Dermis blood vessel endothelial cell (primary cell): Measurements from ENCODE around the gene CENPP. TPM values are rescaled to one million over a fixed set of nuclear protein-coding genes. Genes with fewer than 3 reads are reported as not detected.
A peak's percentile ranks its signal among the peaks of the same experiment; 100 is the strongest.

Source experiments
- DNase-seq: peaks from one replicate; pipeline ENCODE4 v3.0.0; 2010
- total RNA-seq: library from RNA; depleted of rRNA; stranded (reverse); fragments of >200 nt; gene quantifications from 2 replicates; pipeline ENCODE4 v1.2.3, GENCODE V29; 2014

CENPP gene
- 2.9 and 3.3 TPM in 2 replicates for total RNA-seq

GRCh38 chr9:92325269-92325990 is at the start of gene CENPP, which contains the start of gene NOL8:
Gene CENPP, plus strand, starts transcription at chr9:92325953.
Gene NOL8, minus strand, starts transcription at chr9:92325350. Its CDS starts 1,189 bp downstream, at chr9:92324161.
- peak; percentile 92 for DNase-seq

DNA sequence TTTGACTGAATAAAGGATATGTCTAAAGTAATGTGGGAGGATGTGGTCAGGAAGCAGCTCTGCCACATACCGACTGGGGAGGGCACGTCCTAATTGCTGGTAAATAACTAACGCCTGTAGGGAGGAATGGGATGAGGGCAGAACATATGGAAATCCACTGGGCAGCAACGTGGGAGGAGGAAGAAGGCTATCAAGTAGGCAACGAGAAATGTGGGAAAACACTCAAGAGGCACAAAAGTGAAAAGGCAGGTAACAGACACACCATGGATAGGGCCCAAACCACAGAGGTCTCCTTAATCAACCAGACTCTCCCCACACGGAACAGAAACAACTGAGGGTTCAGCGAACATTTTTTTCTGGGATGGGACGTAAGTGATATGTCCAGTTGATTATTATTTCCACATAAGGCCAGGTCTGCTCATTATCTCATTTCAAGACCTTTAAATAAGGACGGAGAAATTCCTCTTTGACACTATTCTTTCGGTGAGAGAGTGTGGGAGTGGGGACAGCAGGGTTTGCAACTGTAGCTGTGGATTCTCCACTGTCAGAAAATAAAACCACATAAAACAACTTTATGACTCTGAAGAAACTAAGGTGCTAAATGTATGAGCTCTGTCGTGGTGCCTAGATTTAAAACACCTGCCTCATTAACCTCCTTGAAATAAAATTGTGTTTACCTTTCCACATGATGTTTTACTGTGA is 49.3 kb upstream of the CENPP start:
- peak; percentile 7 for DNase-seq

- DNase-seq: no peak
Observed at GRCh38 chr9:92278110-92278509, 47.6 kb upstream of the CENPP start.

GRCh38 chr9:92279302-92279701 is 46.5 kb upstream of the CENPP start:
- DNase-seq: no peak

- DNase-seq: no peak
Observed at GRCh38 chr9:92289708-92290390, 35.9 kb upstream of the CENPP start.

DNA sequence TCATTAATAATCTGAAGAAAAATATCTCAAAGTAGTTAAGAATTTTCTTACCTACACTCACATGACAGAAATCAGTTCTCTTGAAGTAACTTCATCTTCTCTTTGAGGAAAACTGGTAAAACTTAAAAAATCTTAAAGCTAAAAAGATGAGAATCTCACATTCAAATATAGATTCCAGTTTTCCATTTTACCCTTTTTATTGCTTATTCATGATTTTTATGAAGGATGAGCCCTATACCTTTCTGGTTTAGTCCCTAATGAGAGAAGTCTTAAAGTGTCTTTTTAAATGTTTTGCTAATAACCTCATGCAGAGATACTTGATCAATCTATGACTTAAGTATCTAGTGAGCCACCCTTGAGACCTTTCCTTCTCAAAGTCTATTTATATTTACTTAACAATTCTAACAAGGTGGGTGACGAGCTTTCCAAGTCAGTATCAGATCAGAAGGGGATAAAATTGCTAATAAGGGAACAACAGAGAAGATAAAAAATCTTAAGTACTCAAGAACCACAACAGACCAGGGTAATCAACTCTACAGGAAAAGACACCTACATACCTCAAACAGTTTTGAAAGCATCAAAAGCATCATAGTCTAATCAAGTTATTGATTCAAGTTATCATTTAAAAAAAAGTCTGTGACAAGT is 34.8 kb upstream of the CENPP start:
- no peak for DNase-seq

GRCh38 chr9:92291577-92291976 is 34.2 kb upstream of the CENPP start:
- DNase-seq: no peak

- DNase-seq: peak; percentile 10
Observed at GRCh38 chr9:92292338-92293074, 33.2 kb upstream of the CENPP start.

DNA sequence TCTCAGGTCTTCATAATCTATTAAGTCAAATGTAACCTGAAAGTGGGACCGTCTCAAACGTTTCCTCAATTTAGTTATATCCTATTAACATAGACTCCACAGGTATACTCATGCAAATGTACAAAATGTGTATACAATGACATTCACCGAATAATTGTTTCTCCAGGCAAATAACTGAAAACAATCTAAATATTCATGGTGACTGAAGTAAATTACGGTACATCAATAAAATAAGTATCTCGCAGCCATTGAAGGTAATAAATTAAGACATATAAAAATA is 32.7 kb upstream of the CENPP start:
- no peak for DNase-seq

DNA sequence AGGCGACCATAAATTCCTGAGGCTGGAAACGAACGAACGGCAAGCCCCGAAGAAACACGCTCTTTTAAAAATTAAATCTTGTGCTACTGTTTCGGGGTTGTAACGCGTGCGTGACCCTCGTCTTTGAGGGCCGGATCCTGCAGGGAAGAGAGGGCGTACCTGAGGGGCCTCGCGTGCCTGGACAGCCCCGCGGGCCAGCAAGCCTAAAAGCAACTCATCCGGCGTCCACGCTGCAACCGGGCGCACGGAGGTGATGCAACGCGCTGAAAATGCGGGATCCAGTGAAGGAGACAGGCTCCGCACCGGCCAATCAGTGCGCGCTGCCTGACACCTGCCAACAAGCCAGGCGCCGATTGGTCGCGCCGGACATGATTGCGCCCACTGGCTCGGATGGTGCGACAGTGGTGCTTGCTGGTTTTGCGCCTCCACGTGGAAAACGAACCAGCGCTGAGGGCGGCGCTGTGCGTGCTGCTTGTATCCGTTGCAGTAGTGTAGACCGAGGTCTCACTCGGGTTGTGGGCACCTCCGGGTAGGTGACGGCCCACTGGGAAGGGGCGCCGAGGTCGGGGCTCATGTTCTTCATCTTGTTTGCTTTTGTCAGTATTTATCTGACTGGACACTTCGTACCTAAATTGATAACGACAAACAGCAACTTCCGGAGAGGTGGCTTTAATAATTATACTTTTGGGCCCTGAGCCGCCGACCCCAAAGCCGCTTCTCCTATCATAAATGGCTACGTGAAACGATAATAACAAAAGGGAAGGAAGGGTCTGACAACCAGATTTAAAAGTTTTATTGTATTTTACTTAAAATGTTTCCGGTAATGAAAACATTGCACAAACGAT is 32.1 kb upstream of the CENPP start, which contains the start of gene IARS1:
TSS of gene IARS1 (minus strand) at position 246 of the 845 bp plus-strand sequence. CDS start 4,278 bp downstream, outside the sequence.
- peak; percentile 99 for DNase-seq

DNA sequence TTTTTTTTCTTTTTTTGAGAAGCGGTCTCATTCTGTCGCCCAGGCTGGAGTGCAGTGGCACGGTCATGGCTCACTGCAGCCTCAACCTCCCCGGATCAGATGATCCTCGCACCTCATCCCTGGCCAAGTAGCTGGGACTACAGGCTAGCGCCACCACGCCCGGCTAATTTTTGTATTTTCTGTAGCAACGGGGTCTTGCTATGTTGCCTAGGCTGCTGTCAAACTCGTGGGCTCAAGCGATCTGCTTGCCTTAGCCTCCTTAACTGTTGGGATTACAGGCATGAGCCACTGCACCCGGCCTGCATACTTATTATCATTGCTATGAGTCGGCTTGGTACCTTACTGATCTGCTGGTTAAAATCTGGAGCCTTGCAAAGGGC is 31.5 kb upstream of the CENPP start:
- peak; percentile 23 for DNase-seq

GRCh38 chr9:92295240-92295790 is 30.4 kb upstream of the CENPP start:
- no peak for DNase-seq

DNA sequence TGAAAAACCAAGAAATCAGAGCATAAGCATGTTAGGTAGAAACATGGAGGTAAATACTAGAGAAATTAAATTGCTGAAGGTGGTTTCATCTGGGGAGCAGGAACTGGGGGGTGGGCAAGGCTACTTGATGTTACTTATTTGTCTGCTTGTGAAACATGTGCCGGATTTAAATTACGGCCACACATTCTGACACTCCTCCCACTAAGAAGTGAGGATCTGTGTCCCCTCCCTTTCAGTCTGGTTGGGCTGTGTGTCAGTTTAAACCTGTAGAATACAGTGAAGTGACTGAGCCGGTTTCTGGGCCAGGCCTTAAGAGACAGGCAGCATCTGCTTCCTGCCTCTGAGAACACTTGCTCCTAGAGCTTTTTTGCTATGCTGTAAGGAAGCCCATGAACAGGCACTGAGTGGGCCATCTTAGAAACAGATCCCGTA is 29.9 kb upstream of the CENPP start:
- peak; percentile 39 for DNase-seq

GRCh38 chr9:92297611-92298010 is 28.1 kb upstream of the CENPP start:
- DNase-seq: no peak

- DNase-seq: no peak
Observed at GRCh38 chr9:92298036-92298435, 27.7 kb upstream of the CENPP start.

- no peak for DNase-seq
Observed at GRCh38 chr9:92299116-92299515, 26.6 kb upstream of the CENPP start.

GRCh38 chr9:92300936-92301335 is 24.8 kb upstream of the CENPP start:
- DNase-seq: no peak

DNA sequence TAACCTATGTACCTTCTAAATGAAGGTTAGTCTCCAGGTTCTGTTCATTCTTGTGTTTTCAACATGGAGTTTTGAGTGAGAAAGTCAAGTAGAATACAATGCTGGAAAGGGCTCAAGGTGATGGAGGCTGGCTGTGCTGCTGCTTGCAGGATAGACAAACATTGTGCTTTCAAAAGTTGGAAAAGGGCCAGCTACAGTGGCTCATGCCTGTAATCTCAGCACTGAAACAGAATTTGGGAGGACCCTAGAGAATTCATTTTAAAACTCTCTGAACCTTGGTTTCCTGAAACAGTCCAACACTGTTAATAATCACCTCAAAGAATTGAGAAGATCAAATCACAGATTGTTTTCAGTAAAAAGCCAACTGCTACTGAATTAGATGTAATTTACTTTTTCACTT is 16.9 kb upstream of the CENPP start:
- peak; percentile 34 for DNase-seq

DNA sequence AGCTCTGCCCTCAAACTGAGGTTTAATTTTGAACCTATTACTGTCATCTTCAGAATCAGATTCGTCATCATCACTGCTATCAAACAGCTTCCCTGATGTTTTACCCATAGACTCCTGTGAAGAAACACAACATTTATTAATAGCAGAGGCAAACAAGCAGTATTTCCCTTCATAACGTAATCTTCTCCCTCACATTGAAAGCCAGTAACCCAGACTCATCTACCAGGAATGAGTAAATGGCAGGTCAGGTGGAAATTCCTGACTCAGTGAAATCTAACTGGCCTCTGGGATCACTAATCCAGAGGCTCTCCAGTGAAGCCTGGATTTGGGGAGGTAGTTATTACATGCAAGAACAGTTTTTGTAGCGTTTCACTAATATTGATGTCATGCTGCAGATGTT is 15.2 kb upstream of the CENPP start:
- DNase-seq: no peak

- peak; percentile 42 for DNase-seq
Observed at GRCh38 chr9:92312887-92313623, 12.7 kb upstream of the CENPP start.
